Fibroblast of peridontal ligament (primary cell): ENCODE measurements around the gene SHFL.

Experiments
- DNase-seq: peaks from one replicate; pipeline ENCODE4 v3.0.0-alpha.2; 2010; ENCODE audit errors: extremely low read depth

The SHFL gene

DNA sequence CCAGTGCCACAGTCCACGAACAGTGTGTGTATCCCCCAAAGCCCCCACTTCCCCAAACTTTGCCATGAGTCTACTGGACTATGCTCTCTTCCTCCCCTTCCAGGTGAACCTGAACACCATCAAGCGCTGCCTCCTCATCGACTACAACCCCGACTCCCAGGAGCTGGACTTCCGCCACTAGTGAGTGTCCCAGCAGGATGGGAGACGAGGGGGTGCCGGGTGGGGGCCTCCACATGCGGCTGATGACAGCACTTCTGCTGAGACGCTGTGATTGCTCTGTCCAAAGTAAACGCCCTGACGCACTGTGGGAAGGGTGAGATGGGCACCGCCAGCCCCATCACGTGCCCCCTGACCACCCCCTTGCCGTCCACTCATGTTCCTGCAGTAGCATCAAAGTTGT, 23.4 kb downstream of the SHFL start:
- no peak for DNase-seq

DNA sequence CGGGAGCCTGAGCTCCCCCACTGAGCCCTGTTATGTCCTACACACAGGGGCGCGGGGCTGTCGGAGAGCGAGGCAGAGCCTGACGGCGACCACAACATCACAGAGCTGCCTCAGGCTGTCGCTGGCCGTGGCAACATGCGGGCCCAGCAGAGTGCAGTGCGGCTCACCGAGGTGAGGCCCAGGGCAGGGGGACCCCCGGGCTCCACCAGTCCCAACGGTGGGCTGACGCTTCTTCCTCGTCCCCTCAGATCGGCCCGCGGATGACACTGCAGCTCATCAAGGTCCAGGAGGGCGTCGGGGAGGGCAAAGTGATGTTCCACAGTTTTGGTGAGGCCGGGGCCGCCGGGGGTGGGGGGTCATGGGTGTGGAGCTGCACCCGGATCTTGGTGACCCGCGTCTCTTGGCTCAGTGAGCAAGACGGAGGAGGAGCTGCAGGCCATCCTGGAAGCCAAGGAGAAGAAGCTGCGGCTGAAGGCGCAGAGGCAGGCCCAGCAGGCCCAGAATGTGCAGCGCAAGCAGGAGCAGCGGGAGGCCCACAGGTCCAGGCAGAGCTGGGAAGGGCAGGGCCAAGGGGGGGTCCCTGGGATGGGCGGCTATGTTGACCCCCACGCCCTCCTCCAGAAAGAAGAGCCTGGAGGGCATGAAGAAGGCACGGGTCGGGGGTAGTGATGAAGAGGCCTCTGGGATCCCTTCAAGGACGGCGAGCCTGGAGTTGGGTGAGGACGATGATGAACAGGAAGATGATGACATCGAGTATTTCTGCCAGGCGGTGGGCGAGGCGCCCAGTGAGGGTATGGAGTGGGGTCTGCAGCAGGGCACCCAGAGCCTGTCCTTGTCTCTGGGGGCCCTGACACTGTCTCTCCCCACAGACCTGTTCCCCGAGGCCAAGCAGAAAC, 24.2 kb downstream of the SHFL start:
- no peak for DNase-seq

DNA sequence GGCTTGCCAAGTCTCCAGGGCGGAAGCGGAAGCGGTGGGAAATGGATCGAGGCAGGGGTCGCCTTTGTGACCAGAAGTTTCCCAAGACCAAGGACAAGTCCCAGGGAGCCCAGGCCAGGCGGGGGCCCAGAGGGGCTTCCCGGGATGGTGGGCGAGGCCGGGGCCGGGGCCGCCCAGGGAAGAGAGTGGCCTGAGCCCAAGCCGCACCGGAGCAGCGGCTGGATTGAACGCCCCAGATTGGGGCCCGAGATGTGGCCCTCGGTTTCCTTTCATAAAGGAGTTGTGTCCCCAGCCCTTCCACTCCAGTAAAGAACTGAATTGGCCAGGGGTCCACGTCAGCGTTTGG, 24.8 kb downstream of the SHFL start:
- DNase-seq = no peak

DNA sequence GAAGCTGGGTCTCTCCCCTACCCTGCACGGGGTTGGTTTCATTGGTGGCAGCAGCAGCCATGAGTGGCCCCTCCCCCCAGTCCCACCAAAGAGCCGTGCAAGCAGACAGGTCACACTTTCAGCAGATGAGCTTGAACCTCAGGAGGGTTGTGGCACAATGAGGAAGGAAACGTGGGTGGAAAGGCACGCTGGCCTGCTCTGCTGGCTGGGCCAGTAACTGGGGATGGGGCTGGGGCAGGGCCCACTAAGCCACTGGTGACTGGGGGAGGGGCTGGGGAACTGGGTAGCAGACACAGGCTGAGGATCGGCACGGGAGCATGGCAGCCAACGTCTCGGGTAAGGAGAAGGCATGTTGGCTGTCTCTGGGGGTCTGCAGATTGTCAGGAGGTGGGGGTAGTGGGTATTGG, 25.3 kb downstream of the SHFL start, which contains the start of gene P2RY11:
Gene P2RY11, plus strand, starts transcription at position 289 of the 407 bp plus-strand sequence. Its CDS starts 29 bp downstream, at position 318.
- no peak for DNase-seq

DNA sequence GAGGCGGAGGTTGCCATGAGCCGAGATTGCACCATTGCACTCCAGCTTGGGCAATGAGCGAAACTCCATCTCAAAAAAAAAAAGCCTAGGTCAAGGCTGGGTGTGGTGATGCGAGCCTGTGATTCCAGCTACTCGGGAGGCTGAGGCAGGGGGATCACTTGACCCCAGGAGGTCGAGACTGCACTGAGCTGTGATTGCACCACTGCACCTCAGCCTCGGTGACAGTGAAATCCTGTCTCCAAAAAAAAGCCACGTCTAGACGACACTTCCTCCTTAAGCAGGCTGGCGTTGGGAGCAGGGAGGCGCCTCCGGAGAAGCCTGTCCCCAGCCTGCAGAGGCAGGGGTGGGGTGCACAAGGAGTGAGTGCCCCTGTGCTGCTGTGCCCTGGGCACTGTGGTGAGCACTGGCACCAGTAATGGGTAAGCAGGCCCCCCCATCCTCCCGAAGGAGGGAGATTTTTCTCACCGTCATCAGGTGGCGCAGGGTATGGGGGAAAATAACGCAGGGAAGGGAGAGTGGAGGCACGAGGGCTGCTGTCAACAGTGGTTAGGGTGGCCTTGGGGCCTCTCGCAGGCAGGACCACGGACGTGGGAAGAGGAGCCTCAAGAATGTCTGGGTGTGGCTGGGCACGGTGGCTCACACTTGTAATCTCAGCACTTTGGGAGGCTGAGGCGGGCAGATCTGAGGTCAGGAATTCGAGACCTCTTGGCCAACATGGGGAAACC, 26.1 kb downstream of the SHFL start:
- no peak for DNase-seq

DNA sequence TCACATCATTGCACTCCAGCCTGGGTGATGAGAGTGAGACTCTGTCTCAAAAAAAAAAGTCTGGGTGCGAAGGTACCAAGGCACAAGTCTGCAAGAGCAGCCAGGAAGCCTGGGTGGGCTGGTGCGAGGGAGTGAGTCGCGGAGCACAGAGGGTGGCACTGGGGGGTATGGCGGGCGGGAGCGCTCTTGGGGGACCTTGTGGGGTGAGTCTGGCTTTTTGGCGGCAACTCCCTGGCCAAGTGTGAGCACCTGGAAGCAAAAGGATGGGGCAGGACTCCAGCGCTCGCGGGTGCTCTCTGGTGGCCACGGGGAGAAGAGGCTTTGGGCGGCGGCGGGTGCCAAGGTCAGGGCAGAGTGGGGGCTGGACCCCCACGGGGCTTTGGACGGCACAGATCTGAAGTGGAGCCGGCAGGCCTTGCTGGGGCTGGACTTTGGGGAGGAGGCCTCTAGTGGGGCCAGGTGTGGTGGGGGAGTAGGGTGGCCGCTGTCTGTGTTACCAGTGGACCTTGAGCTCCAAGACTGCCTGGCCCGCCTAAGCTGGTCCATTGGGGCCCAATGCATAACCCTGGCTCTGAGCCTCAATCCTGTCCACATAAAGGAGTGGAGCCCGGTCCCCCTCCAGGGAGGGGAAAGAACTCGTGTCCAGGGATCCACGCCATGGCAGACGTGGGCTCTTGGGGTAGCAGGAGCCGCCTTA, 26.9 kb downstream of the SHFL start:
- no peak for DNase-seq

DNA sequence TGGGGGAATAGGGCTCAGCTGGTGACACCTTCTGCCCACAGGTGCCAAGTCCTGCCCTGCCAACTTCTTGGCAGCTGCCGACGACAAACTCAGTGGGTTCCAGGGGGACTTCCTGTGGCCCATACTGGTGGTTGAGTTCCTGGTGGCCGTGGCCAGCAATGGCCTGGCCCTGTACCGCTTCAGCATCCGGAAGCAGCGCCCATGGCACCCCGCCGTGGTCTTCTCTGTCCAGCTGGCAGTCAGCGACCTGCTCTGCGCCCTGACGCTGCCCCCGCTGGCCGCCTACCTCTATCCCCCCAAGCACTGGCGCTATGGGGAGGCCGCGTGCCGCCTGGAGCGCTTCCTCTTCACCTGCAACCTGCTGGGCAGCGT, 27.5 kb downstream of the SHFL start:
- no peak for DNase-seq

DNA sequence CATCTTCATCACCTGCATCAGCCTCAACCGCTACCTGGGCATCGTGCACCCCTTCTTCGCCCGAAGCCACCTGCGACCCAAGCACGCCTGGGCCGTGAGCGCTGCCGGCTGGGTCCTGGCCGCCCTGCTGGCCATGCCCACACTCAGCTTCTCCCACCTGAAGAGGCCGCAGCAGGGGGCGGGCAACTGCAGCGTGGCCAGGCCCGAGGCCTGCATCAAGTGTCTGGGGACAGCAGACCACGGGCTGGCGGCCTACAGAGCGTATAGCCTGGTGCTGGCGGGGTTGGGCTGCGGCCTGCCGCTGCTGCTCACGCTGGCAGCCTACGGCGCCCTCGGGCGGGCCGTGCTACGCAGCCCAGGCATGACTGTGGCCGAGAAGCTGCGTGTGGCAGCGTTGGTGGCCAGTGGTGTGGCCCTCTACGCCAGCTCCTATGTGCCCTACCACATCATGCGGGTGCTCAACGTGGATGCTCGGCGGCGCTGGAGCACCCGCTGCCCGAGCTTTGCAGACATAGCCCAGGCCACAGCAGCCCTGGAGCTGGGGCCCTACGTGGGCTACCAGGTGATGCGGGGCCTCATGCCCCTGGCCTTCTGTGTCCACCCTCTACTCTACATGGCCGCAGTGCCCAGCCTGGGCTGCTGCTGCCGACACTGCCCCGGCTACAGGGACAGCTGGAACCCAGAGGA, 28.0 kb downstream of the SHFL start:
- DNase-seq = no peak

DNA sequence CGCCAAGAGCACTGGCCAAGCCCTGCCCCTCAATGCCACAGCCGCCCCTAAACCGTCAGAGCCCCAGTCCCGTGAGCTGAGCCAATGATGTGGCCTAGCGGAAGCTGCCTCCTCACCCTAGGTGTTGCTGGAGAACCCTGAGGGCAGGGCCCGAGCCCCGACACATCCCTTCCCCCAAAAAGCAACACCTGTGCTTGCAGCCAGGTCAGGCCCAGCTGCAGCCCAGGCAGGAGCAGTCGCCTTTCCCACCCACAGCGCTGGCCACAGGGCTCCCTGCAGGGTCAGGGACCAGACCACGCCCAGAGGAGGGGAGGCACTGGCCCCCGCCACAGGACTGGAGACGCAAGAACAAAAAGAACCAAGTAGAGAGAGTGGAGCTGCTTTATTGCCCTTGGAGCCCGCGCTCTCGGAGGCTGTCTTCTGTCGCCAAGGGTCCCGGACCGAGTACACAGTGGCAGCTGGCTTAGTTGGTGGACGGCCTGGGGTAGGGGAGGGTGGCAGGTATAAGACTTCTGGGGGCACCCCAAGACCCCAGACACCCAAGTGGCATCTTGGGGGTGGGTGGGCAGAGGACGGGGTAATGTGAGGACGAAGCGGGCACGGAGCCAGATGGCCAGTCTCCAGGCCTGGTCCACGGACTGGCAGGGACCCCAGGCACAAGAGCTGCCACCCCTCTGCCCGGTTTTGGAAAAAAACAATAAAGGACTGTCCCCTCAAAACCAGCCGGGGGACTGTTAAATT, 28.7 kb downstream of the SHFL start:
- DNase-seq = no peak

DNA sequence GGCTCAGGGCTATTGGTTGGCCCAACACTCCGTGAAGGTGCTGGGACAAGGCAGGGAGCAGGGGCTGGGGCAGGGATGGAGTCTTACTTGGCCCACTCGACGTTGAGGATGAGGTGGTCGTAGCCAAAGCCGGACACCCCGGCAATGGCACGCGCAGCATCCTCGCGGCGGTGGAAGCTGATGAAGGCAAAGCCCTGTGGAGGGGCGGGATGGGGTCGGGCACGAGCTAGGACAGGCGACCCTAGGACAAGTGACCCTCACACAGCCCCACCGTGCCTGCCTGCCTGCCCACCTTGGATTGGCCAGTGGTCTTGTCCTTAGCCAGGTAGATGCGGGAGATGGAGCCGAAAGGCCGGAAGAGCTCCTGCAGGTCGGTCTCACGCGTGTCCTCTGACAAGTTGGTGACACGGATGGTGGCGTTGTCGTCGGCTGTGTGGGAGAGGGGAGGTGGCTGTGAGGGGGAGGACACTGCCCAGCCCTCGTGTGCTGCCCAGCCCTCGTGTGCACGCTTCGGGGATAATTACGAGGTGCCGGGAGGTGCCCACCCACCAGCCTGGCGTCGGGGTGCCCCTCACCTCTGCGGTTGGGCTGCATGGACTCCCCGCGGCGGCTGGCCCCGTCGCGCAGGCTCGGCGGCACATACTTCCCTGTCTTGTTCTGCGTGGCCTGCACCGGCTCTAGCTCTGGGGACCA, 29.4 kb downstream of the SHFL start:
- DNase-seq = no peak

DNA sequence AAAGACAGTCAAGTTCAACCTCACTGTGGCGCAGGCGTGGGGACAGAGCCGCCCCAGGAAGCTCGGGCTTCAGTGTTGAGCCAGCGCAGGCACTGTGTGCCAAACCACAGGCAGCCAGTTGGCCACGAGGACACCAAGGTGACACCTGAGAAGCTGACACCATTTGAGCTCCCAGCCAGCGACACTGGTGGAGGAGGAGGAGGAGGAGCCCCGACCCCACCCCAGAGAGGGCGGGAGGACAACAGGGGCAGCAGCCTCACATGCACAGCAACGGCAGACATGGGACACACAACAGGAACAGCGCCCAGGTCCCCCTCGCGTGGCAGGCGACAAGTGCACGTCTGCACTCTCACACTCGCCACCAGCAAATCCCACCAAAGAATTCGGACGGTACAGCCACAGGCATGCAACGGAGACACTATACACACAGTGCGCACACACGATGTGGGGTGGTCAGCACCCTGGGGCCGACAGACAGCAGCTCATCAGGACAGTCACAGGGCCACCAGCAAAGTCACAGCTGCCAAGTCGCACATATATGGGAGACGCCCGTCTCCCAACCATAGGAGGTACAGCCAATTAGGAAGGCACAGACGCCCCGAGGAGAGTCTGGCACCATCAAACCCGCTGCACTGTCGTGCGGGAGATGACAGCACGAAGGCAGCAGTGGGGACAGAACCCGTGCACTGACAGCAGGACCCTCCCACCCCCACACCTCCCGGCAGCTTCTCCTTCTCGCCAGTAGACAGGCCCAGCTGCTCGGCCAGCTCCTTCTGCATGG, 30.2 kb downstream of the SHFL start:
- no peak for DNase-seq

DNA sequence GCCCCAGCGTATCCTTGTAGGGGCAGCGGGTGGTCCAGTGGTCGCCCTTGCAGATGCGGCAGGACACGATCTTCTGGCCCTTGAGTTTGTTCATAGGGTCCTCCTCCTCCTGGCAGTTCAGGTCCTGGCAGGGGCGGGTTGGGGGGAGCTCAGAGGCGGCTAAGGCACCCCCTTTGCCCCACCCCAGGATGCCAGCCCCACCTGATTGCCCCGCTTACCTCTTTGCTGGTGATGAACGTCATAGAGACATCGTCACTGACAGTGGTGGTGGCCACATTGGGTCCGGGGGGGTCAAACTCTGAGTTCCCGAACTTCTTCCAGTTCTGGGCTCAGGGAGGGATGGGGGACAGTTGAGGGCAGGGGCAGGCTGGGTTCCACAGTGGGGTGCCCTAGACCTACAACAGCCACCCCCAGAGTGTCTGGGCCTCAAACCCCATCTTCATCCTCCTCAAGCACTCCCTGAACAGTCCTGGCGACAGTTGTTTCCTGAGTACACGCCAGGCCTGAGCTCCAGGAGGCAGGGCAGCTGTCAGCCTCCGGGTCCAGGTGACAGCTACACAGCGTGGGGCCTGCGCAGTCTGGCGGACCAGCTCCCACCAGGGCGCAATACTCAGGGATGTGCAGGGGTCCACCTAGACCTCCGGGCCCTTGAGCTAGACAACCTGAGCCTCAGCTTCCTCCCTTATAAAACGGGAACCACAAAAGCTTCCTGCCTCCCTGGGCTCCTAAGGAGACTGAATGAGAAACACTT, 30.9 kb downstream of the SHFL start:
- no peak for DNase-seq

DNA sequence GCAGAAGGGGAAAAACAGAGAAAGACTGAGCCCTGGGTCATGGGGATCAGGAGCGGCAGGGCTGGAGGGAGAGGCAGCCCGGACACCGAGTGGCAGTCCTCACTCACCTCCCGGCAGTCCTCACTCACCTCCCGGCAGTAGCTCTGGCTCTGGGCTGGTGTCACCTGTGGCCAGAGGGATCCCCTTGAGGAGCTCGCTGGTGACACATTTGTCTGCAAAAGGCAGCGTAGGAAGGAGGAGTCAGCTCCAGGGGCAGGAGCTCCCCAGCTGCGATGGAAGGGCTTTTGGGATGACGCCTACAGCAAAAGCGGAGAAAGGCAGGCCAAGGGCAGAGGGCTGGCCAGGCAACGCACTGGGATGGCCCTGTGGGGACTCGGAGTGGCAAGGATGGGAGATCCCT, 32.8 kb downstream of the SHFL start:
- no peak for DNase-seq

DNA sequence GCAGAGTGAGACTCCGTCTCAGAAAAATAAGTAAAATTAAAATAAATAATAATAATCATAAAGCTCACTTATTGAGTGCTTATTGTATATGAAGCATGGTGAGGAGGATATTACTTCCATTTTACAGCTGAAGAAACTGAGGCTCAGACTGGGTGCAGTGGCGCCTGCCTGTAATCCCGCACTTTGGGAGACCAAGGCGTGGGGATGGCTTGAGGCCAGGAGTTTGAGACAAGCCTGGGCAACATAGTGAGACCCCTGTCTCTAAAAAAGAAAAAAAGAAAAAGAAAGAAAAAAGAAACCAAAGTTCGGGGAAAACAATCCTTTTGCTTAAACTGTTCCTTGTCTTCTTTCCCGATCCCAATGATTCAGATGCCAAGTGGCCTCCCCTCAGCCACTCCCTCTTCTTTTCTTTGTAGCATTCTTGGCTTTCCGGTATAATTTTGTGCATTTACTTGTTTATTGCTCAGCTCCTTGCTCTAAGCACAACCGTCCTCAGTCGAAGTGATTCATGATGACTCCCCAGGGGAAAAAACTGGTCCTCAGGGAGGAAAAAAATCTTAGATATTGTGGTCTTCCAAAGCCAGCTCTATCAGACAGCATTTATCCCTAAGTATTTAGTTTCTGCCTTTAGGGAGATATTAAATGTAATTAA, 34.5 kb downstream of the SHFL start:
- peak; percentile 92 for DNase-seq

DNA sequence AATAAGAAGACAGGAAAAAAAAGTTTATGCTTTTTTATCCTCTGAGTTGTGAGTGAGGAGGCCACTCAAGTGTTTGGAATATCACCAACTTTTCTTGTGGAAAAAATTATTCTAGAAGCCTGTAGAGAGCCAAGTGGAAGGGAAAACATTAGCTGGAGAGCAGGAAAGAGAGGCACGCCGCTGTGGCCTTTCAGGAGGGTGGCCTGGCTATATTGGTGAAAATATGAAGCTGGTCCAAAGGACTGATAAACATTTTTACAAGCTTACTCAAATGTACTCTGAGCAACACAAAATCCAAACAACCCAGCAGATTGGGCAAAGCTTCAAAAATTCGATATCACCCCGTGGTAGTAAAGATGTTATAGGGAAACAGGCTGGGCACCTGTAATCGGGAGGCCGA, 35.9 kb downstream of the SHFL start:
- peak; percentile 84 for DNase-seq

DNA sequence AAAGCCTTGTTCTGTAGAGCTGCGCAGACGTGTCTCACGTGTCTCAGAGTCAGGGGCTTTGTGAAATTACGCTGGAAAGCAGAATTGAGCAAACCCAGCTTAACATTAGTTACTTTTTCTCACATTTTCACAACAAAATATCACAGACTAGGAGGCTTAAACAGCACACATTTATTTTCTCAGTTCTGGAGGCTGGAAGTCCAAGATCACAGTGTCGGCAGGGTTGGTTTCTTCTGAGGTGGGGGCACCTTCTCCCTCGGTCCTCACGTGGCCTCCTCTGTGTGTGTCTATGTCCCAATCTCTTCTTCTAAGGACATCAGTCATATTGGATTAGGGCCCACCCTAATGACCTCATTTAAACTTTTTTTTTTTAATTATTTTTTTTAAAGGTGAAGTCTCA, 38.3 kb downstream of the SHFL start:
- no peak for DNase-seq

DNA sequence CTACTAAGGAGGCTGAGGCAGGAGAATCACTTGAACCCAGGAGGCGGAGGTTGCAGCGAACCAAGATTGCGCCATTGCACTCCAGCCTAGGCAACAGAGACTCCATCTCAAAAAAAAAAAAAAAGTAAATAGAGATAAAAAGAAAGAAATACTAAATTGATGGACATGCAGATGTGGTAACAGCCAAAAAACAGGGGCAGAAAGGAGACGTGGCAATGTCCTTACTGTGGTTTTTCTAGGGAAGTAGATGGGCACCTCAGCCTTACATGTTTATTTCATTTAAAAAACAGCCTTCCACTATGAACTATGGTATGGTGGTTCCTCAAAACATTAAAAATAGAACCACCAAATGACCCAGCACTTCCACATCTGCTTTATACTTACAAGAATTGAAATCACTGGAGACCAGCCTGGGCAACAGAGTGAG, 40.1 kb downstream of the SHFL start:
- no peak for DNase-seq

DNA sequence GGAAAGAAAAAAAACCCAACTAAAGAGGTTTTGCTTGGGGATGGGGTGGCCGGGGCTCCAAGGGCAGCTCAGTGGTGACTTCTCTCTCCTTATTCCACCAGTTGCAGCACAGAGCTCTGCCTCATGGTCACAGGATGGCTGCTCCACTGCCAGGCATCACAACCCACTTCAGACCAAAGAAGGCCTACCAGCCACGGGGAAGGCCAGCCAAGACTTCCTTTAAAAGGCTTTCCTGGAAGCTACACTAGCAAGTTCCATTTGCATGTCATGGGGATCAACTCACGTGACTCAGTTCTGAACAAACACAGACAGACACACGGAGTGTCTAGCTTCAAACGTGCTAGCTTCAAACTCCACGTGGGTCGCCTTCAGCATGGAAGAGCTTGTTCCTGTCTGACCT, 46.8 kb downstream of the SHFL start:
- no peak for DNase-seq

DNA sequence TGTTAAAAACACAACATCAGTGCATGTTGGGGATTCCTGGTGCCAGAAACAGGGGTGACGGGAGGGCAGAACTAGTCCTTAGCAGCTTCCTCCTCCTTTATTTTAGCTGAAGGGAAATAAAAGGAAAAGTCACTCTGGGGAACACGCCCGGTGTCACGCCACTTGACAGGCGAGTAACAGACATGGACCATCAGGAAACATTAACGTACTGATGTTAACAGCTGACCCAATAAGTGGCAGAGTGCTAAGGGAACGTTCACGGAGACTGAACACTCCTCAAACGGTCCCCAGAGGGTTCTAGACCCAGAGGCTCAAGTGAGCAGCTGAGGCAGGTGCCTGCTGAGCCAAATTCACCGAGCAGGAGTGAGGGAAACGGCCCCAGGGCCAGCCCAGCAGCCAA, 47.5 kb downstream of the SHFL start:
- DNase-seq = no peak
